ENCODE measurements around the gene GINS1. TPM values are rescaled to one million over a fixed set of nuclear protein-coding genes. Genes with fewer than 3 reads are reported as not detected.

GINS1 gene
- total RNA-seq, 2 experiments from 2014 or later = 34.9 to 35.9 TPM

DNA sequence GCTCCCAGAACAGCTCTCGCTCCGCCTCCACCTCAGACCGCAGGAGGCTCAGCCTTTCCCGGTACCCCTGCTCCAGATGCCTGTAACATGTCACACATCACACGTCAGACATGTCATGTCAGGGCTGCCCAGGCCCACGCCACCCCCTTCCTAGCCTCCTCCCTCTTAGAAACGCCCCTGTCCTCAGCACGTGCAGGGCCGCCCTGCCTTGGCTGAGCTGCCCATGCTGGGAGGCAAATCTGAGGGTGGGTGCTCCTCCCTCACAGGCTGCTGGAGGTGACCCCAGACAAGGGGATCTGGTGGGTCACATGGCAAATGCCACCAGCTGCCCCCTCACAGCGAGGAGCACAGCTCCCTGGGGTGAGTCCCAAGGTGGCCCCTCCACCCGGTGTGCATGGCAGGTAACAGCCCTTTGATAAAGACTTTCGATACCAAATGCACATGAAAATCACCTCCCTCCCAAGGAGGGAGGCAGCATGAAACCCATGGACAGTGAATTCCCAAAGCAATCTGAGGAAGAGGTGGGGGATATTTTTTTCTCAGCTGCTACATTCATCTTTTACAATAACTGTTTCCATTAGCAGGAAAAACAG is 84.1 kb downstream of the GINS1 start:
- H3K9me3 Mint-ChIP-seq = no peaks in the 10 kb centered on the region
- no peak overlapping the region for H3K27ac Mint-ChIP-seq
- no peaks in the 10 kb centered on the region for H3K36me3 Mint-ChIP-seq (ENCODE audit: low read depth)
- no peaks in the 10 kb centered on the region for H3K27me3 Mint-ChIP-seq
- TF ChIP-seq, protein P1, sequence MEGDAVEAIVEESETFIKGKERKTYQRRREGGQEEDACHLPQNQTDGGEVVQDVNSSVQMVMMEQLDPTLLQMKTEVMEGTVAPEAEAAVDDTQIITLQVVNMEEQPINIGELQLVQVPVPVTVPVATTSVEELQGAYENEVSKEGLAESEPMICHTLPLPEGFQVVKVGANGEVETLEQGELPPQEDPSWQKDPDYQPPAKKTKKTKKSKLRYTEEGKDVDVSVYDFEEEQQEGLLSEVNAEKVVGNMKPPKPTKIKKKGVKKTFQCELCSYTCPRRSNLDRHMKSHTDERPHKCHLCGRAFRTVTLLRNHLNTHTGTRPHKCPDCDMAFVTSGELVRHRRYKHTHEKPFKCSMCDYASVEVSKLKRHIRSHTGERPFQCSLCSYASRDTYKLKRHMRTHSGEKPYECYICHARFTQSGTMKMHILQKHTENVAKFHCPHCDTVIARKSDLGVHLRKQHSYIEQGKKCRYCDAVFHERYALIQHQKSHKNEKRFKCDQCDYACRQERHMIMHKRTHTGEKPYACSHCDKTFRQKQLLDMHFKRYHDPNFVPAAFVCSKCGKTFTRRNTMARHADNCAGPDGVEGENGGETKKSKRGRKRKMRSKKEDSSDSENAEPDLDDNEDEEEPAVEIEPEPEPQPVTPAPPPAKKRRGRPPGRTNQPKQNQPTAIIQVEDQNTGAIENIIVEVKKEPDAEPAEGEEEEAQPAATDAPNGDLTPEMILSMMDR (IDR thresholded peaks at IDR 0.05) = no peak
- ChIA-PET POLR2A (interaction anchor here (0.6 kb wide), 1 partner anchor 165 kb away, joined by 3 read pairs; no protein-coding TSS in a partner anchor), CTCF (no interaction called here)
- ATAC-seq (no peak), DNase-seq (no peak)
- intact Hi-C loops (cut with micrococcal nuclease) = no loop called here
- H3K4me3 Mint-ChIP-seq = no peak overlapping the region
- peaks cover 4% of the 10 kb centered on the region for H3K4me1 Mint-ChIP-seq (ENCODE audit: low read depth)

DNA sequence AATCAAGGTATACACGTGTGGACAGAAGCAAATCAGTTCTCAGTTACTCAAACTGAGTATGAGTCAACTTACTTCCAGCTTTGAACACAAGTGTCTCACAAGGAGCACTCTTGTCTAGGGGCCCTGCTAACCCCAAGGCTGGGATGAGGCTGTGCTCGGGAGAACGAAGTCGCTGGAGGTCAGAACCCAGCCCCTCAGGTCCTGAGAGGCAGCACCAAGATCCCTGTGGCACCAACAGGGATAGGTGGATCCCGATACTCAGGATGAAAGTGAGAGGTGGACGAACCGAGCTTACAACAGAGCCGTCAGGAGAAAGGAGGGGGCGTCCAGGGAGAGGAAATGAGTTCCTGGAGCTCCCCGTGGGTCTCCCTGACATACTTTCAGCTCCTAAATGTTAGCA is 85.7 kb downstream of the GINS1 start:
- no peak for ATAC-seq
- Mint-ChIP-seq H3K27me3 (no peaks in the 10 kb centered on the region), H3K4me3 (no peak overlapping the region), H3K36me3 (ENCODE audit: low read depth) (no peaks in the 10 kb centered on the region), H3K27ac (no peak overlapping the region), H3K9me3 (no peaks in the 10 kb centered on the region), H3K4me1 (ENCODE audit: low read depth) (no peaks in the 10 kb centered on the region)
- CTCF ChIA-PET = no interaction called here
- DNase-seq = no peak
- TF ChIP-seq, protein P1 (IDR thresholded peaks at IDR 0.05) = no peak
- POLR2A ChIA-PET = no interaction called here
- intact Hi-C loops (cut with micrococcal nuclease) = no loop called here

DNA sequence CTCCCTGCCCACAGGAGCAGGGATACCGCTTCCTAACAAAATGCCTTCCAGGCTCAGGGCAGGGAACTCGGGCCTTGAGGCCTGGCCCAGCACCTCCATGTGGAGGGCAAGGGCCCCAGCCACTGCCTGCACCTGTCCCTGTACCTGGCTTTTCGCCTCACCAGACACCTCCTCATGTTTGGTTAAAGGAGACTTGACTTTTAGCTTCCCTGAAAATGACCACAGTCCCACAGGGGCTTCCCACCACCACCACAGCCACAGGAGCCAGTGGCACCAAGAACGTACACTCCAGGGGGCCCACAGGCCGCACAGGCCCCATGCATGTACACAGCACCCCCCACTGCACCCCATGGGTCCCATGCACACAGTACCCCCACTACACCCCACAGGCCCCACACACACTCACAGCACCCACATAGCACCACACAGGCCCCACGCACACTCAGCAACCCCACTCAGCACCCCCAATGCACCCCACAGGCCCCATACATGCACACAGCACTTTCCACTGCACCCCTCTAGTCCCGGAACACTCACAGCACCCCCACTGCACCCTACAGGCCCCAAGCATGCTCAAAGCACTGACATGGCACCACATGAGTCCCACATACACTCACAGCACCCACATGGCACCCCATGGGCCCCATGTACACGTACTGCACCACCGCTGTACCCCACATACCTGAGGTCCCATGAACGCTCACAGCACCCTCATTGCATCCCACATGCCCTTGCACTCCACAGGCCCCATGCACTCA is 86.5 kb downstream of the GINS1 start:
- Mint-ChIP-seq H3K9me3 (no peaks in the 10 kb centered on the region), H3K27ac (no peak overlapping the region), H3K4me1 (ENCODE audit: low read depth) (no peaks in the 10 kb centered on the region), H3K27me3 (no peaks in the 10 kb centered on the region), H3K4me3 (no peak overlapping the region), H3K36me3 (ENCODE audit: low read depth) (no peaks in the 10 kb centered on the region)
- ChIA-PET POLR2A (no interaction called here), CTCF (no interaction called here)
- TF ChIP-seq, protein P1 (IDR thresholded peaks at IDR 0.05) = no peak
- DNase-seq (no peak), ATAC-seq (no peak)
- intact Hi-C loops (cut with micrococcal nuclease) = no loop called here

DNA sequence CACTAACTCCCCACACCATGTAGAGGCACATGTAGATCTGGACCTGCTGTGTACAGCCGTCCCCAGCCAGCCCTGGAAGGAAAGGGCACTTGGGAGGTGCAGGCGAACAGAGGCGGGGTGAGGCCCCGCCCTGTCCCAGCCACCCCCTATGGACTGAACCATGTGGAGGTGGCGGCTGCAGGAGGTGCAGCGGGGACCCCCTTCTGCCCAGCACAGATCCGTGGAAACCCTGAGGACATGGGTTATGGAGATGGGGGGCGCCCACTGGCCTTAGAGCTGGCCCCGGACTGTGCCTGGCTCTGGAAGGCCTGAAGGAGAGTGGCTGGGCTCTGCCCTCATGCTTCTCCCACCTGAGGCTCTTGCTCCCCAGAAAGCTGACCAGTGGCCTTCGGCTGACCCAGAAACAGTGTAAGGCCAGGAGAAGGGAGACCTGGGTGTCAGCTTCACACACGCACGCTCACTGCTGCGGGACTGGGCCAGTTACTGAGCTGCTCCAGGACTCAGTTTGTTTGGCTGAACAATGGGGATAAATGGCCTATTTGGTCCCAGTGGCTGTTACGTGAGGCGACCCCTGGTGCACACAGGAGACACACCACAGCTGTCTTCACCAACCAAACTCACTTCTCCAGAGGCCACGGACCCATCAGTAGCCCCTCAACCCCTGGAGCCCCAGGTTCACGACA is 87.2 kb downstream of the GINS1 start:
- ATAC-seq = no peak
- ChIA-PET CTCF (no interaction called here), POLR2A (no interaction called here)
- Mint-ChIP-seq H3K4me1 (ENCODE audit: low read depth) (no peaks in the 10 kb centered on the region), H3K27me3 (no peaks in the 10 kb centered on the region), H3K4me3 (no peak overlapping the region), H3K9me3 (no peaks in the 10 kb centered on the region), H3K36me3 (ENCODE audit: low read depth) (no peaks in the 10 kb centered on the region), H3K27ac (no peak overlapping the region)
- intact Hi-C loops (cut with micrococcal nuclease) = no loop called here
- TF ChIP-seq, protein P1 (IDR thresholded peaks at IDR 0.05) = no peak
- DNase-seq = no peak
